DND-41 (cell line): Measurements from ENCODE around the gene PRR30.

Experiments used
- ATAC-seq: fragments of 200-7000 bp; cut with Tn5 transposase; 3 replicates; pipeline ENCODE4 v1.9.1; 2021; ENCODE audit warnings: low read depth; ENCODE audit not compliant: insufficient read depth
- DNase-seq: peaks from one replicate; pipeline ENCODE4 v3.0.0-alpha.2; 2020
- H2AFZ ChIP-seq: 2 replicates; pipeline ENCODE4 v1.6.0; 2012; ENCODE audit warnings: low read depth, low read length
- H3K27ac ChIP-seq: 2 replicates; pipeline ENCODE4 v1.5.1; 2012; ENCODE audit warnings: low read length, inconsistent platforms
- H3K27me3 ChIP-seq: fragments of 200-600 bp; sonication (generic); 2 replicates; pipeline ENCODE4 v1.6.0; 2012; ENCODE audit warnings: low read length, mild to moderate bottlenecking, inconsistent platforms; ENCODE audit not compliant: insufficient read depth, poor library complexity
- H3K36me3 ChIP-seq: 2 replicates; pipeline ENCODE4 v1.5.1; 2012; ENCODE audit warnings: low read length, inconsistent platforms; ENCODE audit not compliant: insufficient read depth
- H3K4me1 ChIP-seq: 2 replicates; pipeline ENCODE4 v1.5.1; 2012; ENCODE audit warnings: mild to moderate bottlenecking, low read length; ENCODE audit not compliant: insufficient read depth
- H3K4me2 ChIP-seq: 2 replicates; pipeline ENCODE4 v1.6.0; 2012; ENCODE audit warnings: mild to moderate bottlenecking, moderate library complexity, low read length, inconsistent platforms; ENCODE audit not compliant: insufficient read depth
- H3K4me3 ChIP-seq, 2 experiments: fragments of 200-600 bp in 1 of 2; shearing (Covaris generic) in 1 of 2; 2 replicates each; pipeline ENCODE4 v1.5.1; 2012 to 2016; ENCODE audit warnings: inconsistent platforms in 2 of 2, low read length in 2 of 2, mild to moderate bottlenecking in 2 of 2, low read depth in 1 of 2, moderate library complexity in 1 of 2
- H3K79me2 ChIP-seq: 2 replicates; pipeline ENCODE4 v1.6.0; 2012; ENCODE audit warnings: low read length, inconsistent platforms; ENCODE audit not compliant: insufficient read depth
- H3K9ac ChIP-seq: 2 replicates; pipeline ENCODE4 v1.6.0; 2012; ENCODE audit warnings: low read depth, mild to moderate bottlenecking, inconsistent platforms, low read length, moderate library complexity
- H3K9me3 ChIP-seq: 2 replicates; pipeline ENCODE4 v1.5.1; 2012; ENCODE audit warnings: low read length, moderate library complexity, mild to moderate bottlenecking, inconsistent platforms; ENCODE audit not compliant: insufficient read depth, severe bottlenecking
- H4K20me1 ChIP-seq: 2 replicates; pipeline ENCODE4 v1.6.0; 2012; ENCODE audit warnings: low read length; ENCODE audit not compliant: insufficient read depth
- CTCF ChIP-seq: IDR thresholded peaks from 2 replicates; pipeline ENCODE4 v1.5.1; 2012; ENCODE audit warnings: borderline replicate concordance, low read length, moderate library complexity, mild to moderate bottlenecking; ENCODE audit not compliant: poor library complexity, severe bottlenecking; ENCODE audit errors: extremely low read depth
- EZH2 ChIP-seq: IDR thresholded peaks from 3 replicates; pipeline ENCODE4 v1.6.1; 2012; ENCODE audit warnings: borderline replicate concordance, low read depth, mild to moderate bottlenecking, moderate library complexity, low read length, inconsistent platforms; ENCODE audit not compliant: severe bottlenecking

Gene PRR30

DNA sequence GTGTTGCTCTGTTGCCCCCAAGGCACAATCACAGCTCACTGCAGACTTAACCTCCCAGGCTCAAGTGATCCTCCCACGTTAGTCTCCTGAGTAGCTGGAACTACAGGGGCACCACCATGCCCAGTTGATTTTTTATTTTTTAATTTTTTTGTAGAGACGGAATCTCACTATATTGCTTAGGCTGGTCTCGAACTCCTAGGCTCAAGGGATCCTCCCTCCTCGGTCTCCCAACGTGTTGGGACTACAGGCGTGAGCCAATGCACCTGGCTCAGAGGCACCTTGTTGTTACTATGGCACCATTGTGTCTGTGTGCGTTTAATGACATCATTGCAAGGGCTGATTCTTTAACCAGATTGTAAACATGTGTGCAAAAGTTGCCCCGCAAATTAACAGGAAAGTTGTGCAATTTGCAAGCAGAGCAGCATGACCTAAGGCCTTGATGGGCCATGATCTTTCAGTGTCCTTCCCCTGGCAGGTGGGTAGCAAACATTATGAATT lies 32.2 kb upstream of the PRR30 start:
- Histone ChIP-seq H4K20me1 (no peaks in the 10 kb centered on the region), H3K36me3 (no peaks in the 10 kb centered on the region), H3K4me1 (peaks cover 4% of the 10 kb centered on the region), H3K4me3 (no peak overlapping the region), H2AFZ (no peak overlapping the region), H3K27me3 (peaks cover 26% of the 10 kb centered on the region), H3K79me2 (no peaks in the 10 kb centered on the region), H3K9ac (no peak overlapping the region), H3K9me3 (no peaks in the 10 kb centered on the region), H3K27ac (no peak overlapping the region), H3K4me2 (no peak overlapping the region)
- DNase-seq (no peak), ATAC-seq (no peak)
- TF ChIP-seq CTCF = no peak
- TF ChIP-seq EZH2 = no peak

DNA sequence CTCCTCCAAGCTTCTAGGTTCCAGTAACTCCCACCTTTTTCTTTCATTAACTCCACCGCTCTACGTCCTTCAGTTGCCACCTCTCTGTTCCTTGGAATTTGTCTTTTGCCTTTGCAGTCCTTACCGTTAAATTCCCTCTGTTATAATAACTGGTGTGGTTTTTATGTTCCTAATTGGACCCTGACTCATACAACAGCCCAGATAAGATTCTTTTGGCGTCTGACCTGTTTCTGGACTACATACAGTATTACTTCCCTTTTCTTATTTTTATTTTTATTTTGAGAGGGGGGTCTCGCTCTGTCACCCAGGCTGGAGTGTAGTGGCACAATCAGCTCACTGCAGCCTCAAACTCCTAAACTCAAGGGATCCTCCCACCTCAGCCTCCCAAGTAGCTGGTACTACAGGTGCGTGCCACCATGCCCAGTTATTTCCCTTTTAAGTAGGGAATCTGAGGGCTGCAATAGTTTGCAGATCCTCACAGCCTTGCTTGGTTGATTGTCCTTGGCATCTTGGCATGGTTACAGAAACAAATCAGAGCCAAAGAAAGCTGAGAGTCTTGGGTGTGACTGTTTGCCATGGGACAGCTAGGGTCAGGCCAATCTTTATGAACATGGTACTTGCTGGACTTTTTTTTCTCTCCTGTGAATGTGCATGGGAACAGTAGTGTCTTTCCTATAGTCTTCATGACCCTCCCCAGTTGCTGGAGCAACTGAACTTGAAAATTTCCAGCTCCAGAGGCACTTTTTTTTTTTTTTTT lies 31.5 kb upstream of the PRR30 start:
- Histone ChIP-seq H3K79me2 (no peaks in the 10 kb centered on the region), H3K4me2 (peak overlapping the region; percentile 58; the same call in 1 of the 2 replicates), H2AFZ (peak overlapping the region; percentile 42; the same call in 1 of the 2 replicates), H3K9ac (no peak overlapping the region), H3K27ac (no peak overlapping the region), H3K36me3 (no peaks in the 10 kb centered on the region), H3K9me3 (no peaks in the 10 kb centered on the region), H4K20me1 (no peaks in the 10 kb centered on the region), H3K4me3 (no peak overlapping the region), H3K4me1 (peaks cover 4% of the 10 kb centered on the region), H3K27me3 (peaks cover 26% of the 10 kb centered on the region)
- no peak for TF ChIP-seq EZH2
- no peak for DNase-seq
- no peak for ATAC-seq

- no peak for TF ChIP-seq CTCF
- Histone ChIP-seq H3K36me3 (no peaks in the 10 kb centered on the region), H3K9me3 (no peaks in the 10 kb centered on the region), H3K27me3 (peaks cover 3% of the 10 kb centered on the region), H3K79me2 (no peaks in the 10 kb centered on the region), H3K4me1 (peaks cover 3% of the 10 kb centered on the region), H3K9ac (no peak overlapping the region), H4K20me1 (no peaks in the 10 kb centered on the region), H3K27ac (no peak overlapping the region), H2AFZ (no peak overlapping the region), H3K4me2 (no peak overlapping the region), H3K4me3 (no peak overlapping the region)
- ATAC-seq (no peak), DNase-seq (no peak)
Observed at GRCh38 chr2:27164960-27165763, 26.0 kb upstream of the PRR30 start.
